ENCODE measurements around the gene MTA3. TPM values are rescaled to one million over a fixed set of nuclear protein-coding genes. Genes with fewer than 3 reads are reported as not detected.

The MTA3 gene
- total and polyA plus RNA-seq, 2 of the 8 experiments (the other 6 are each of a cell fraction or from before 2014, with no cell fraction given): 125 to 184 TPM

- TF ChIP-seq HDAC2 (IDR thresholded peaks at IDR 0.05; ENCODE audit: borderline replicate concordance in 1 of 2, low read depth in 2 of 2, low read length in 2 of 2): no peak
- WGBS, 2 experiments (ENCODE audit: extremely low coverage in 1 of 2, insufficient coverage in 1 of 2, insufficient read length in 1 of 2, insufficient replicate concordance in 2 of 2, low coverage in 1 of 2, low lambda C conversion rate in 2 of 2, missing lambda C conversion rate in 1 of 2): 91% methylated on average over 4 of the region's 4 CpGs; no CpG with 5 or more reads in 1 of the 2 experiments
Measured at GRCh38 chr2:42748840-42749239, 180.4 kb downstream of the MTA3 start.

More at GRCh38 chr2:42748840-42749239, 180.4 kb downstream of the MTA3 start:
- Histone ChIP-seq H3K14ac (ENCODE audit: insufficient read length) (no peak overlapping the region), H2BK120ac (replicated peaks; ENCODE audit: low read depth, low read length) (no peak overlapping the region), H2BK15ac (ENCODE audit: low read length) (no peak overlapping the region), H3K27me3 (replicated peaks in 1 of 4; ENCODE audit: control insufficient read depth in 3 of 4, extremely low read depth in 1 of 4, insufficient read depth in 3 of 4, low read length in 3 of 4) (no peaks in the 10 kb centered on the region), H4K20me1 (replicated peaks in 1 of 2; ENCODE audit: control insufficient read depth in 1 of 2, insufficient read depth in 2 of 2, low read length in 2 of 2) (no peaks in the 10 kb centered on the region), H3K23me2 (ENCODE audit: low read depth, low read length) (no peaks in the 10 kb centered on the region), H2BK20ac (ENCODE audit: low read length) (no peak overlapping the region), H3K79me1 (ENCODE audit: low read depth, low read length) (peaks cover 2% of the 10 kb centered on the region; the same call in 1 of the 2 replicates), H4K8ac (ENCODE audit: extremely low read depth, insufficient read depth, low read length) (no peak overlapping the region), H2BK12ac (ENCODE audit: low read depth, low read length) (no peak overlapping the region), H3K79me2 (ENCODE audit: control insufficient read depth in 1 of 2, insufficient read depth in 2 of 2, low read length in 2 of 2) (no peaks in the 10 kb centered on the region), H3K36me3 (ENCODE audit: control insufficient read depth in 2 of 4, insufficient read depth in 4 of 4, low read length in 3 of 4) (no peaks in the 10 kb centered on the region; a peak in 1 of 8 replicates), H2BK5ac (ENCODE audit: low read depth, low read length) (no peak overlapping the region), H3K4me2 (ENCODE audit: insufficient read depth in 1 of 2, low read depth in 2 of 2, low read length in 2 of 2) (no peak overlapping the region), H2AFZ (ENCODE audit: low read length) (no peak overlapping the region), H3K23ac (ENCODE audit: insufficient read length) (no peak overlapping the region), H3K4me1 (replicated peaks in 1 of 4; ENCODE audit: control insufficient read depth in 3 of 4, insufficient read depth in 4 of 4, low read length in 3 of 4) (no peaks in the 10 kb centered on the region), H3K4me3 (ENCODE audit: extremely low read depth in 1 of 4, insufficient read depth in 2 of 4, low read depth in 3 of 4, low read length in 4 of 4) (no peak overlapping the region), H3K9me3 (ENCODE audit: insufficient read depth in 2 of 2, low read depth in 1 of 2, low read length in 1 of 2) (no peaks in the 10 kb centered on the region), H4K5ac (ENCODE audit: insufficient read length, low read depth, low read length) (no peak overlapping the region), H3K27ac (ENCODE audit: low read depth, low read length) (no peak overlapping the region), H3K56ac (replicated peaks; ENCODE audit: insufficient read length, low read depth, low read length) (no peak overlapping the region), H2AK5ac (ENCODE audit: low read depth, low read length) (no peak overlapping the region), H4K91ac (replicated peaks; ENCODE audit: insufficient read length, low read length) (no peak overlapping the region), H3K18ac (ENCODE audit: extremely low read depth, low read length) (no peak overlapping the region), H3K9ac (replicated peaks in 1 of 4; ENCODE audit: extremely low read depth in 1 of 4, low read depth in 3 of 4, low read length in 3 of 4) (no peak overlapping the region), H3K4ac (replicated peaks; ENCODE audit: insufficient read length, low read depth, low read length) (no peak overlapping the region)
- POLR2A ChIA-PET (ENCODE audit: partially characterized antibody): no interaction called here
- no peak for FAIRE-seq
- no peak for DNase-seq (ENCODE audit: low read depth in 1 of 2, low spot score in 2 of 2)
- CTCF ChIA-PET (ENCODE audit: partially characterized antibody): interaction anchor here (1.3 to 6.2 kb wide), 2 partner anchors 8 to 21 kb away, joined by 3 to 35 read pairs; no protein-coding TSS in a partner anchor

Data from H1 (cell line).